ENCODE data around the gene TRIM59. TPM values are rescaled to one million over a fixed set of nuclear protein-coding genes. Genes with fewer than 3 reads are reported as not detected.

TRIM59 gene
- total RNA-seq, 1 donor from 2014 or later, result 24.5 TPM

GRCh38 chr3:160475884-160476283 lies 26.3 kb upstream of the TRIM59 start:
- DNase-seq (ENCODE audit: low spot score, unreplicated experiment), result no peak
- no peak overlapping the region for H3K4me3 Mint-ChIP-seq (ENCODE audit: low read depth)
- no peaks in the 10 kb centered on the region for H3K36me3 Mint-ChIP-seq (ENCODE audit: insufficient read depth)
- peaks cover 5% of the 10 kb centered on the region for H3K9me3 Mint-ChIP-seq (ENCODE audit: low read depth)
- peaks cover 5% of the 10 kb centered on the region for H3K4me1 Mint-ChIP-seq (ENCODE audit: low read depth)
- peaks cover 6% of the 10 kb centered on the region for H3K27me3 Mint-ChIP-seq
- TF ChIP-seq, protein P1, sequence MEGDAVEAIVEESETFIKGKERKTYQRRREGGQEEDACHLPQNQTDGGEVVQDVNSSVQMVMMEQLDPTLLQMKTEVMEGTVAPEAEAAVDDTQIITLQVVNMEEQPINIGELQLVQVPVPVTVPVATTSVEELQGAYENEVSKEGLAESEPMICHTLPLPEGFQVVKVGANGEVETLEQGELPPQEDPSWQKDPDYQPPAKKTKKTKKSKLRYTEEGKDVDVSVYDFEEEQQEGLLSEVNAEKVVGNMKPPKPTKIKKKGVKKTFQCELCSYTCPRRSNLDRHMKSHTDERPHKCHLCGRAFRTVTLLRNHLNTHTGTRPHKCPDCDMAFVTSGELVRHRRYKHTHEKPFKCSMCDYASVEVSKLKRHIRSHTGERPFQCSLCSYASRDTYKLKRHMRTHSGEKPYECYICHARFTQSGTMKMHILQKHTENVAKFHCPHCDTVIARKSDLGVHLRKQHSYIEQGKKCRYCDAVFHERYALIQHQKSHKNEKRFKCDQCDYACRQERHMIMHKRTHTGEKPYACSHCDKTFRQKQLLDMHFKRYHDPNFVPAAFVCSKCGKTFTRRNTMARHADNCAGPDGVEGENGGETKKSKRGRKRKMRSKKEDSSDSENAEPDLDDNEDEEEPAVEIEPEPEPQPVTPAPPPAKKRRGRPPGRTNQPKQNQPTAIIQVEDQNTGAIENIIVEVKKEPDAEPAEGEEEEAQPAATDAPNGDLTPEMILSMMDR (IDR thresholded peaks at IDR 0.05; ENCODE audit: unreplicated experiment), result no peak
- no peak overlapping the region for H3K27ac Mint-ChIP-seq

GRCh38 chr3:160475153-160475552 lies 25.6 kb upstream of the TRIM59 start:
- H3K27ac Mint-ChIP-seq, result no peak overlapping the region
- no peak for DNase-seq (ENCODE audit: low spot score, unreplicated experiment)
- H3K4me3 Mint-ChIP-seq (ENCODE audit: low read depth), result no peak overlapping the region
- H3K27me3 Mint-ChIP-seq, result peaks cover 6% of the 10 kb centered on the region
- H3K9me3 Mint-ChIP-seq (ENCODE audit: low read depth), result peaks cover 5% of the 10 kb centered on the region
- H3K36me3 Mint-ChIP-seq (ENCODE audit: insufficient read depth), result no peaks in the 10 kb centered on the region
- H3K4me1 Mint-ChIP-seq (ENCODE audit: low read depth), result peaks cover 5% of the 10 kb centered on the region
- TF ChIP-seq, protein P1 (IDR thresholded peaks at IDR 0.05; ENCODE audit: unreplicated experiment), result no peak

GRCh38 chr3:160474416-160474838 lies 24.8 kb upstream of the TRIM59 start:
- Mint-ChIP-seq H3K27ac (no peak overlapping the region), H3K4me3 (ENCODE audit: low read depth) (no peak overlapping the region), H3K9me3 (ENCODE audit: low read depth) (peaks cover 10% of the 10 kb centered on the region), H3K4me1 (ENCODE audit: low read depth) (peaks cover 5% of the 10 kb centered on the region), H3K27me3 (peaks cover 6% of the 10 kb centered on the region), H3K36me3 (ENCODE audit: insufficient read depth) (no peaks in the 10 kb centered on the region)
- DNase-seq (ENCODE audit: low spot score, unreplicated experiment), result no peak
- TF ChIP-seq, protein P1 (IDR thresholded peaks at IDR 0.05; ENCODE audit: unreplicated experiment), result no peak

- no peaks in the 10 kb centered on the region for H3K36me3 Mint-ChIP-seq (ENCODE audit: insufficient read depth)
- H3K4me1 Mint-ChIP-seq (ENCODE audit: low read depth), result peaks cover 5% of the 10 kb centered on the region
- H3K27ac Mint-ChIP-seq, result no peak overlapping the region
- H3K9me3 Mint-ChIP-seq (ENCODE audit: low read depth), result peaks cover 11% of the 10 kb centered on the region
- no peak overlapping the region for H3K4me3 Mint-ChIP-seq (ENCODE audit: low read depth)
- TF ChIP-seq, protein P1 (IDR thresholded peaks at IDR 0.05; ENCODE audit: unreplicated experiment), result no peak
- H3K27me3 Mint-ChIP-seq, result peaks cover 6% of the 10 kb centered on the region
- DNase-seq (ENCODE audit: low spot score, unreplicated experiment), result no peak
Measured at GRCh38 chr3:160473978-160474377, 24.4 kb upstream of the TRIM59 start.

DNA sequence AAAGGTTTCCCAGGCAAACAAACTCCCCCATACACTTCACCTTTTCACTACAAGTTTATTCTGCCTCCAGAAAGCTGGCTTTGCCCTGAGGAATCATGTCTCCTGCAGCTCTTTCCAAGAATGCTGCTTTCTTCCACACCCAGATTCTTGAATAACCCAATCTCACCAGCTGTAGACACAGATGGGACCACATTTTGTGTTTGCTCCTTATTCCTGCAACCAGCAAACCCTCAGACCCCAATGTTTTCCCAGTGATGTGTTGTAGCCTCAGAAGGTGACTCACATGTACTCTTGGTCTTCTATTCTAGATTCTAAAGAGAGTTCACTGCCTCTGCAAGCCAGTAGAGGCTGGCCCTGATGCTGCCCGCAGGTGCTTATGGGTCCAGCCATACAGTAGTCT lies 23.6 kb upstream of the TRIM59 start:
- peaks cover 6% of the 10 kb centered on the region for H3K27me3 Mint-ChIP-seq
- TF ChIP-seq, protein P1 (IDR thresholded peaks at IDR 0.05; ENCODE audit: unreplicated experiment), result no peak
- no peak for DNase-seq (ENCODE audit: low spot score, unreplicated experiment)
- no peaks in the 10 kb centered on the region for H3K36me3 Mint-ChIP-seq (ENCODE audit: insufficient read depth)
- H3K4me3 Mint-ChIP-seq (ENCODE audit: low read depth), result no peak overlapping the region
- H3K9me3 Mint-ChIP-seq (ENCODE audit: low read depth), result peaks cover 11% of the 10 kb centered on the region
- no peak overlapping the region for H3K27ac Mint-ChIP-seq
- H3K4me1 Mint-ChIP-seq (ENCODE audit: low read depth), result peaks cover 5% of the 10 kb centered on the region
